DOHH2 (cell line): ENCODE measurements around the gene PAX6.

Experiments used
- H3F3A ChIP-seq: fragments of 200-600 bp; sonication (generic), shearing (Covaris generic); 2 replicates; pipeline ENCODE4 v1.6.0; 2016; ENCODE audit warnings: antibody characterized with exemption, mild to moderate bottlenecking; ENCODE audit not compliant: control insufficient read depth, insufficient read depth
- H3K27ac ChIP-seq: fragments of 200-600 bp; sonication (generic); 2 replicates; pipeline ENCODE4 v1.5.1; 2014; ENCODE audit warnings: low read depth, mild to moderate bottlenecking, low read length, moderate library complexity
- H3K27me3 ChIP-seq: fragments of 200-600 bp; sonication (generic); 2 replicates; pipeline ENCODE4 v1.6.1; 2014; ENCODE audit warnings: mild to moderate bottlenecking, low read length, mixed read lengths; ENCODE audit not compliant: control insufficient read depth
- H3K36me3 ChIP-seq: fragments of 200-600 bp; sonication (generic); 2 replicates; pipeline ENCODE4 v1.6.1; 2014; ENCODE audit warnings: mild to moderate bottlenecking, low read length, moderate library complexity, mixed read lengths; ENCODE audit not compliant: control insufficient read depth
- H3K4me1 ChIP-seq: fragments of 200-600 bp; sonication (generic); 2 replicates; pipeline ENCODE4 v1.6.1; 2014; ENCODE audit warnings: mild to moderate bottlenecking, low read length, mixed read lengths; ENCODE audit not compliant: control insufficient read depth
- H3K4me2 ChIP-seq: fragments of 200-600 bp; sonication (generic); 2 replicates; pipeline ENCODE4 v1.6.0; 2014; ENCODE audit warnings: mild to moderate bottlenecking, low read length, moderate library complexity
- H3K4me3 ChIP-seq: fragments of 200-600 bp; sonication (generic); 2 replicates; pipeline ENCODE4 v1.5.1; 2014; ENCODE audit warnings: mild to moderate bottlenecking, low read length, mixed read lengths
- H3K79me2 ChIP-seq: fragments of 200-600 bp; sonication (generic); 2 replicates; pipeline ENCODE4 v1.6.1; 2014; ENCODE audit warnings: mild to moderate bottlenecking, low read length, mixed read lengths; ENCODE audit not compliant: control insufficient read depth
- H3K9me2 ChIP-seq: fragments of 200-600 bp; sonication (generic); replicated peaks from 2 replicates; pipeline ENCODE4 v1.6.1; 2014; ENCODE audit warnings: mild to moderate bottlenecking, low read length, mixed read lengths; ENCODE audit not compliant: control insufficient read depth
- H3K9me3 ChIP-seq: fragments of 200-600 bp; sonication (generic); 2 replicates; pipeline ENCODE4 v1.6.1; 2014; ENCODE audit warnings: antibody characterized with exemption, low read length, mixed read lengths; ENCODE audit not compliant: control insufficient read depth, insufficient read depth
- H4K20me1 ChIP-seq: fragments of 200-600 bp; sonication (generic); 2 replicates; pipeline ENCODE4 v1.6.0; 2014; ENCODE audit warnings: low read depth, mild to moderate bottlenecking, antibody characterized with exemption, low read length, moderate library complexity; ENCODE audit not compliant: control insufficient read depth, insufficient read depth
- EZH2phosphoT487 ChIP-seq: fragments of 200-600 bp; sonication (generic); IDR thresholded peaks from 2 replicates; pipeline ENCODE4 v1.6.1; 2017; ENCODE audit warnings: borderline replicate concordance, mild to moderate bottlenecking, antibody characterized with exemption, low read length, moderate library complexity, mixed read lengths
- TF ChIP-seq, protein P1 (sequence below): fragments of 200-600 bp; sonication (generic); IDR thresholded peaks from one replicate; pipeline ENCODE4 v1.5.1; 2014; ENCODE audit warnings: antibody characterized with exemption, mild to moderate bottlenecking, low read depth, low read length; ENCODE audit not compliant: poor library complexity, severe bottlenecking

The PAX6 gene

DNA sequence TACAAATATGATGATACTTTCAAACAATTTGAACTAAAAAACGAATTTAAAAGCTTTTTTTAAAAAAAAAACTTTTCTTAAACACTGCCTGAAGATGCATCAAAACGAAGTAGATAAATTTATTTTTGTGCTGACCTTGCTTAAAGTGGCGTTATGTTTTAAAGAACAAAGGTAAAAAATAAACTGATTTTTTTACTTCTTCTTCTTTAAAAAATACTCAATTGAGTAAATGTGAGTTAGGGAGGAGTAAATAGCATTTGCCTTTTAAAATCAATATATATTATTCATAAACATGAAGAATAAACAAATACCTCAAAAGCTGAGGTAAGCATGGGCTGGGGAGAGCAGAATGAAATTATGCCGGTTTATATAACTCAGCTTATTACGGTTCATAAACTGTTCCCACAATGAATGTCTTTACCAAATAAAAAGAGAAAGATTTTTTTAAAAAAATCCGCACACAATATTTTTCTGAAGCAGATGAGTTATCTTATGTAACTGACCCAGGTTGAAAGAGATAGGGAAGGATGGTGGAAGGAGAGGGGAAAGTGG lies 9.0 kb downstream of the PAX6 start:
- Histone ChIP-seq H3K9me3 (no peaks in the 10 kb centered on the region), H3K36me3 (no peaks in the 10 kb centered on the region), H4K20me1 (no peaks in the 10 kb centered on the region), H3K79me2 (no peaks in the 10 kb centered on the region), H3K4me1 (no peaks in the 10 kb centered on the region), H3K9me2 (no peaks in the 10 kb centered on the region), H3K27ac (no peak overlapping the region), H3K27me3 (peaks cover 14% of the 10 kb centered on the region), H3K4me2 (no peak overlapping the region), H3F3A (no peaks in the 10 kb centered on the region), H3K4me3 (no peak overlapping the region)
- no peak for TF ChIP-seq EZH2phosphoT487
- TF ChIP-seq, protein P1, sequence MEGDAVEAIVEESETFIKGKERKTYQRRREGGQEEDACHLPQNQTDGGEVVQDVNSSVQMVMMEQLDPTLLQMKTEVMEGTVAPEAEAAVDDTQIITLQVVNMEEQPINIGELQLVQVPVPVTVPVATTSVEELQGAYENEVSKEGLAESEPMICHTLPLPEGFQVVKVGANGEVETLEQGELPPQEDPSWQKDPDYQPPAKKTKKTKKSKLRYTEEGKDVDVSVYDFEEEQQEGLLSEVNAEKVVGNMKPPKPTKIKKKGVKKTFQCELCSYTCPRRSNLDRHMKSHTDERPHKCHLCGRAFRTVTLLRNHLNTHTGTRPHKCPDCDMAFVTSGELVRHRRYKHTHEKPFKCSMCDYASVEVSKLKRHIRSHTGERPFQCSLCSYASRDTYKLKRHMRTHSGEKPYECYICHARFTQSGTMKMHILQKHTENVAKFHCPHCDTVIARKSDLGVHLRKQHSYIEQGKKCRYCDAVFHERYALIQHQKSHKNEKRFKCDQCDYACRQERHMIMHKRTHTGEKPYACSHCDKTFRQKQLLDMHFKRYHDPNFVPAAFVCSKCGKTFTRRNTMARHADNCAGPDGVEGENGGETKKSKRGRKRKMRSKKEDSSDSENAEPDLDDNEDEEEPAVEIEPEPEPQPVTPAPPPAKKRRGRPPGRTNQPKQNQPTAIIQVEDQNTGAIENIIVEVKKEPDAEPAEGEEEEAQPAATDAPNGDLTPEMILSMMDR: no peak

DNA sequence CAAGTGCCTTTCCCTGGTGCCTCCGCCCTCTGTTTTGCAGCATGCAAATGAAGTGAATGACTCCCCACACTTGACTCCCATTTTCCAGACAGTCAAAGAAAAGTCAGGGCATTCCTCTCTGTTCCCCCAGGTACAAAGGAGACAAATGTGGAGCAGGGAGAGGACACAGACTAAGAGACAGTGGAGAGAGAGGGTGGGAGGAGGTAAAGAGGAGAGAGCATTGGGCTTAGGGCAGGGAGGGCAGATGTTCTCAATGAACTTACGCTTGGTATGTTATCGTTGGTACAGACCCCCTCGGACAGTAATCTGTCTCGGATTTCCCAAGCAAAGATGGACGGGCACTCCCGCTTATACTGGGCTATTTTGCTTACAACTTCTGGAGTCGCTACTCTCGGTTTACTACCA lies 9.8 kb downstream of the PAX6 start:
- Histone ChIP-seq H3K79me2 (no peaks in the 10 kb centered on the region), H3K9me3 (no peaks in the 10 kb centered on the region), H3F3A (no peaks in the 10 kb centered on the region), H3K36me3 (no peaks in the 10 kb centered on the region), H3K9me2 (no peaks in the 10 kb centered on the region), H3K4me2 (no peak overlapping the region), H3K27ac (no peak overlapping the region), H3K4me1 (no peaks in the 10 kb centered on the region), H4K20me1 (no peaks in the 10 kb centered on the region), H3K27me3 (peaks cover 14% of the 10 kb centered on the region), H3K4me3 (no peak overlapping the region)
- TF ChIP-seq EZH2phosphoT487: no peak
- TF ChIP-seq, protein P1: no peak

DNA sequence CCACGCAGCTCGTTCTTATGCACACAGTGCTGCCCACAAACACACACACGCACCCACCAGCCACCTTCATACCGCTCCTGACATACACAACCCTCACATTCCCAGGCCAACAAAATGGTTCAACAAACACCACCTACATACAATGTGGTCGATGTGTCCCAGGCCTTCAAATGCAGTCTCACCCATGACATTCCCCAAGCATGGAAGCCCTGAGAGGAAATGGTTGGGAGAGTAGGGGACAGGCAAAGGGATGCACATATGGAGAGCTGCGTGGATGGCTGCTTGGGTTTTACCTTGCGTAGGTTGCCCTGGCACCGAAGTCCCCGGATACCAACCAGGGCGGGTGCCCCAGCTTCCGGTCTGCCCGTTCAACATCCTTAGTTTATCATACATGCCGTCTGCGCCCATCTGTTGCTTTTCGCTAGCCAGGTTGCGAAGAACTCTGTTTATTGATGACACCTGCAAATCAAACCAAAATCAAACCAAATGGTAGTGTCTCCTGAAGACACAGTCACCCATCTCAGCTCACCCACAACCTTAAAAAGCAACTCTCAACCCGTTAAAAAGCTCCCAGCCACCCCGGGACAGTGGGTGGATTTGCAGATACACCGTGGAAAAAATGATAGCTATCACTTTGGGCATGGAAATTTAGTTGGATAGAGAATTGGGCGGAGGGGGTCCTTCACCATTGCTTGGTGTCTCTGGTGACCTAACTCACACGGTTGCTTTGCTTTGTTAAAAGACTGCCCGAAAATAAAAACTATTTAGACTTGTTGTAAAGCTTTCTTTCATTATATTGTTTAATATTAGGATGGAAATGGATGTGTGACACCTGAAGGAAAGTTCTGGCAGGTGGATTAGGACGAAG lies 10.5 kb downstream of the PAX6 start:
- Histone ChIP-seq H4K20me1 (no peaks in the 10 kb centered on the region), H3K9me3 (no peaks in the 10 kb centered on the region), H3K4me3 (no peak overlapping the region), H3K36me3 (no peaks in the 10 kb centered on the region), H3K4me2 (no peak overlapping the region), H3F3A (no peaks in the 10 kb centered on the region), H3K27ac (no peak overlapping the region), H3K27me3 (peaks cover 14% of the 10 kb centered on the region), H3K79me2 (no peaks in the 10 kb centered on the region), H3K4me1 (no peaks in the 10 kb centered on the region), H3K9me2 (no peaks in the 10 kb centered on the region)
- TF ChIP-seq, protein P1: no peak
- no peak for TF ChIP-seq EZH2phosphoT487
